ENCODE data around the gene RASA2.
A peak's percentile ranks its signal among the peaks of the same experiment; 100 is the strongest.

The RASA2 gene

GRCh38 chr3:141486746-141487520 is at the start of gene RASA2:
Gene RASA2, plus strand, starts transcription at chr3:141487027. Its CDS starts 57 bp downstream, at chr3:141487084.
- peak; percentile 30 to 46 for DNase-seq (ENCODE audit: low read depth in 2 of 2)

- DNase-seq (ENCODE audit: low read depth in 2 of 2) = no peak
Measured at GRCh38 chr3:141439589-141439988, 47.2 kb upstream of the RASA2 start.

- no peak for DNase-seq (ENCODE audit: low read depth in 2 of 2)
Measured at GRCh38 chr3:141440942-141441341, 45.9 kb upstream of the RASA2 start.

- peak; percentile 26 to 61 for DNase-seq (ENCODE audit: low read depth in 2 of 2)
Measured at GRCh38 chr3:141441381-141442364, 45.2 kb upstream of the RASA2 start.

GRCh38 chr3:141442446-141442845 is 44.4 kb upstream of the RASA2 start:
- DNase-seq (ENCODE audit: low read depth in 2 of 2) = no peak

GRCh38 chr3:141442914-141443313 is 43.9 kb upstream of the RASA2 start:
- DNase-seq (ENCODE audit: low read depth in 2 of 2) = no peak

GRCh38 chr3:141444586-141445285 is 42.1 kb upstream of the RASA2 start:
- no peak for DNase-seq (ENCODE audit: low read depth in 2 of 2)

GRCh38 chr3:141445990-141446389 is 40.8 kb upstream of the RASA2 start:
- DNase-seq (ENCODE audit: low read depth in 2 of 2) = no peak

GRCh38 chr3:141446737-141447136 is 40.1 kb upstream of the RASA2 start:
- no peak for DNase-seq (ENCODE audit: low read depth in 2 of 2)

GRCh38 chr3:141447383-141447782 is 39.4 kb upstream of the RASA2 start:
- no peak for DNase-seq (ENCODE audit: low read depth in 2 of 2)

- no peak for DNase-seq (ENCODE audit: low read depth in 2 of 2)
Measured at GRCh38 chr3:141448606-141449220, 38.1 kb upstream of the RASA2 start.

GRCh38 chr3:141449424-141449823 is 37.4 kb upstream of the RASA2 start:
- DNase-seq (ENCODE audit: low read depth in 2 of 2) = no peak

- DNase-seq (ENCODE audit: low read depth in 2 of 2) = no peak
Measured at GRCh38 chr3:141450727-141451375, 36.0 kb upstream of the RASA2 start.

- no peak for DNase-seq (ENCODE audit: low read depth in 2 of 2)
Measured at GRCh38 chr3:141452045-141452444, 34.8 kb upstream of the RASA2 start.

- no peak for DNase-seq (ENCODE audit: low read depth in 2 of 2)
Measured at GRCh38 chr3:141452773-141453172, 34.1 kb upstream of the RASA2 start.

- no peak for DNase-seq (ENCODE audit: low read depth in 2 of 2)
Measured at GRCh38 chr3:141454054-141454453, 32.8 kb upstream of the RASA2 start.

- DNase-seq (ENCODE audit: low read depth in 2 of 2) = no peak
Measured at GRCh38 chr3:141454906-141455602, 31.8 kb upstream of the RASA2 start.

- DNase-seq (ENCODE audit: low read depth in 2 of 2) = no peak
Measured at GRCh38 chr3:141455603-141456300, 31.1 kb upstream of the RASA2 start.

- no peak for DNase-seq (ENCODE audit: low read depth in 2 of 2)
Measured at GRCh38 chr3:141456301-141456625, 30.6 kb upstream of the RASA2 start.

Data from stimulated activated CD8-positive, alpha-beta memory T cell treated with anti-CD3 and anti-CD28 coated beads, Interleukin-7, amount 100 ng/mL, for 1 hour (primary cell).